ENCODE data around the gene NEK9. TPM values are rescaled to one million over a fixed set of nuclear protein-coding genes. Genes with fewer than 3 reads are reported as not detected.

The NEK9 gene
- total RNA-seq, 1 donor from 2014 or later, result 51.7 TPM

GRCh38 chr14:75042035-75042434 lies 84.8 kb downstream of the NEK9 start:
- DNase-seq (ENCODE audit: low read depth), result no peak

GRCh38 chr14:75041613-75042012 lies 85.2 kb downstream of the NEK9 start:
- no peak for DNase-seq (ENCODE audit: low read depth)

- DNase-seq (ENCODE audit: low read depth), result no peak
Observed at GRCh38 chr14:75040959-75041358, 85.9 kb downstream of the NEK9 start.

GRCh38 chr14:75040507-75040906 lies 86.3 kb downstream of the NEK9 start:
- no peak for DNase-seq (ENCODE audit: low read depth)

GRCh38 chr14:75032939-75033338 lies 93.9 kb downstream of the NEK9 start:
- no peak for DNase-seq (ENCODE audit: low read depth)

GRCh38 chr14:75030147-75030546 lies 96.7 kb downstream of the NEK9 start:
- no peak for DNase-seq (ENCODE audit: low read depth)

Other genes starting within 250 kb of the NEK9 start
- gene DLST, start 245.1 kb downstream of the NEK9 start, total RNA-seq, result 38.7 and 39.3 TPM in 2 replicates
- 17.1 and 23.6 TPM in 2 replicates for gene RPS6KL1, start 203.8 kb downstream of the NEK9 start, total RNA-seq
- gene PGF, start 171.5 kb downstream of the NEK9 start, total RNA-seq, result 12.0 and 19.8 TPM in 2 replicates
- 47.8 and 65.1 TPM in 2 replicates for gene EIF2B2, start 124.1 kb downstream of the NEK9 start, total RNA-seq
- 33.8 and 37.9 TPM in 2 replicates for gene MLH3, start 75.6 kb downstream of the NEK9 start, total RNA-seq
- 11.1 and 18.8 TPM in 2 replicates for gene ACYP1, start 63.0 kb downstream of the NEK9 start, total RNA-seq
- 0.52 and 1.6 TPM in 2 replicates for gene ZC2HC1C, start 57.4 kb downstream of the NEK9 start, total RNA-seq
- 309 and 398 TPM in 2 replicates for gene TMED10, start 49.6 kb upstream of the NEK9 start, total RNA-seq
- gene FOS, start 151.8 kb upstream of the NEK9 start, total RNA-seq, result 22.7 and 26.5 TPM in 2 replicates

Data from myocyte (in vitro differentiated cells).